Endothelial cell (in vitro differentiated cells): Measurements from ENCODE around the gene MMP24OS. TPM values are rescaled to one million over a fixed set of nuclear protein-coding genes. Genes with fewer than 3 reads are reported as not detected.

Experiments used
- DNase-seq: peaks from one replicate; pipeline ENCODE4 v3.0.0; 2021; ENCODE audit warnings: low spot score
- H3K27ac Mint-ChIP-seq: one replicate; pipeline ENCODE4 v1.8.0; 2021; ENCODE audit warnings: mixed read lengths, inconsistent platforms; ENCODE audit not compliant: unreplicated experiment
- H3K27me3 Mint-ChIP-seq: one replicate; pipeline ENCODE4 v1.8.0; 2021; ENCODE audit warnings: mild to moderate bottlenecking, moderate library complexity, mixed read lengths, inconsistent platforms; ENCODE audit not compliant: unreplicated experiment
- H3K36me3 Mint-ChIP-seq: one replicate; pipeline ENCODE4 v1.8.0; 2021; ENCODE audit warnings: mild to moderate bottlenecking, low read depth, mixed read lengths, inconsistent platforms; ENCODE audit not compliant: unreplicated experiment
- H3K4me1 Mint-ChIP-seq: one replicate; pipeline ENCODE4 v1.8.0; 2021; ENCODE audit warnings: mild to moderate bottlenecking, mixed read lengths, inconsistent platforms; ENCODE audit not compliant: unreplicated experiment
- H3K4me3 Mint-ChIP-seq: one replicate; pipeline ENCODE4 v1.8.0; 2021; ENCODE audit warnings: mild to moderate bottlenecking, mixed read lengths, inconsistent platforms; ENCODE audit not compliant: unreplicated experiment
- H3K9me3 Mint-ChIP-seq: one replicate; pipeline ENCODE4 v1.8.0; 2021; ENCODE audit warnings: mixed read lengths, inconsistent platforms; ENCODE audit not compliant: unreplicated experiment
- CTCF ChIP-seq: fragments of 200-600 bp; sonication (generic); IDR thresholded peaks from one replicate; pipeline ENCODE4 v1.5.0; 2021; ENCODE audit warnings: antibody characterized with exemption; ENCODE audit not compliant: unreplicated experiment
- total RNA-seq: library from RNA; stranded (reverse); fragmentation: NEBNext Ultra II Directional; extraction: Animal tissue kit (Norgen Biotek cat#: 25700); gene quantifications from one replicate; pipeline ENCODE4 v1.2.1, GENCODE V29; 2021; ENCODE audit not compliant: unreplicated experiment

Gene MMP24OS
- total RNA-seq, 1 donor from 2014 or later, result 80.7 TPM

GRCh38 chr20:35275741-35276251 is 2.1 kb downstream of the MMP24OS start:
- peaks cover 6% of the 10 kb centered on the region for H3K4me1 Mint-ChIP-seq
- peaks cover 32% of the 10 kb centered on the region for H3K27me3 Mint-ChIP-seq
- H3K27ac Mint-ChIP-seq, result no peak overlapping the region
- no peak for DNase-seq
- no peaks in the 10 kb centered on the region for H3K9me3 Mint-ChIP-seq
- H3K36me3 Mint-ChIP-seq, result peaks cover 39% of the 10 kb centered on the region
- no peak for TF ChIP-seq CTCF
- H3K4me3 Mint-ChIP-seq, result peak overlapping the region; percentile 47

- Mint-ChIP-seq H3K9me3 (no peaks in the 10 kb centered on the region), H3K4me3 (no peak overlapping the region), H3K27me3 (peaks cover 26% of the 10 kb centered on the region), H3K27ac (no peak overlapping the region), H3K36me3 (peaks cover 30% of the 10 kb centered on the region), H3K4me1 (peaks cover 6% of the 10 kb centered on the region)
- TF ChIP-seq CTCF, result no peak
- DNase-seq, result no peak
These were observed 3.5 kb downstream of the MMP24OS start for GRCh38 chr20:35274172-35275092.

- Mint-ChIP-seq H3K4me1 (peaks cover 6% of the 10 kb centered on the region), H3K9me3 (no peaks in the 10 kb centered on the region), H3K4me3 (no peak overlapping the region), H3K27me3 (peaks cover 24% of the 10 kb centered on the region), H3K27ac (no peak overlapping the region), H3K36me3 (peaks cover 22% of the 10 kb centered on the region)
- DNase-seq, result no peak
- TF ChIP-seq CTCF, result no peak
These were observed 4.3 kb downstream of the MMP24OS start for GRCh38 chr20:35273449-35274171.

- peaks cover 14% of the 10 kb centered on the region for H3K27me3 Mint-ChIP-seq
- peaks cover under 1% of the 10 kb centered on the region for H3K4me1 Mint-ChIP-seq
- peaks cover 14% of the 10 kb centered on the region for H3K36me3 Mint-ChIP-seq
- no peaks in the 10 kb centered on the region for H3K9me3 Mint-ChIP-seq
- no peak overlapping the region for H3K4me3 Mint-ChIP-seq
- H3K27ac Mint-ChIP-seq, result no peak overlapping the region
- TF ChIP-seq CTCF, result no peak
- no peak for DNase-seq
These were observed 6.0 kb downstream of the MMP24OS start for GRCh38 chr20:35271904-35272303.
